GM12875 (cell line): Measurements from ENCODE around the gene HEMK1.

Experiments
- H3K4me3 ChIP-seq: one replicate; pipeline ENCODE4 v1.5.1; 2011; ENCODE audit warnings: low read depth, low read length, control low read depth
- CTCF ChIP-seq: IDR thresholded peaks from 2 replicates; pipeline ENCODE4 v1.5.1; 2011; ENCODE audit warnings: low read depth, mild to moderate bottlenecking, control low read depth, inconsistent platforms, low read length, moderate library complexity, borderline replicate concordance; ENCODE audit not compliant: insufficient read depth

HEMK1 gene

DNA sequence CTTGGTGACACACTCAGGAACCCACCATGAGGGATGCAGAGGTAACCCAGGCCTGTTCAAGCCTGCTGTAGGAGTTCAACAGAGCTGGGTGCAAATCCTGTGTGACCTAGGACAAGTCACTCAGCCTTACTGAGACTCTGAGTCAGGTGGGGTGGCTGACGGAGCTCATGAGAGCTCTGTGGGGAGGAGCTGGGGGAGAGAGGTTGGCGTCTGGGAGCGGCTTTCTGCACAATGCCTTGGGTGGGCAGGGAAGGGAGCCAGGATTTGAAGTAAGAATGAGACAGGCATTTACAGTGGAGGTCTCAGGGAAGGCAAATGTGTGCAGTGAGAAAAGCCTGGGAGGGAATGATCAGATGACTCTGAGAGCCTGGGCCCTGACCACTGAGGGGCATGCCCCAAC lies 20.1 kb upstream of the HEMK1 start:
- no peak overlapping the region for H3K4me3 ChIP-seq
- no peak for TF ChIP-seq CTCF

- H3K4me3 ChIP-seq, result no peak overlapping the region
- peak; percentile 76 for TF ChIP-seq CTCF
Observed at GRCh38 chr3:50550079-50550736, 19.1 kb upstream of the HEMK1 start.

- no peak for TF ChIP-seq CTCF
- H3K4me3 ChIP-seq, result no peak overlapping the region
Observed at GRCh38 chr3:50551054-50551659, 18.2 kb upstream of the HEMK1 start.

DNA sequence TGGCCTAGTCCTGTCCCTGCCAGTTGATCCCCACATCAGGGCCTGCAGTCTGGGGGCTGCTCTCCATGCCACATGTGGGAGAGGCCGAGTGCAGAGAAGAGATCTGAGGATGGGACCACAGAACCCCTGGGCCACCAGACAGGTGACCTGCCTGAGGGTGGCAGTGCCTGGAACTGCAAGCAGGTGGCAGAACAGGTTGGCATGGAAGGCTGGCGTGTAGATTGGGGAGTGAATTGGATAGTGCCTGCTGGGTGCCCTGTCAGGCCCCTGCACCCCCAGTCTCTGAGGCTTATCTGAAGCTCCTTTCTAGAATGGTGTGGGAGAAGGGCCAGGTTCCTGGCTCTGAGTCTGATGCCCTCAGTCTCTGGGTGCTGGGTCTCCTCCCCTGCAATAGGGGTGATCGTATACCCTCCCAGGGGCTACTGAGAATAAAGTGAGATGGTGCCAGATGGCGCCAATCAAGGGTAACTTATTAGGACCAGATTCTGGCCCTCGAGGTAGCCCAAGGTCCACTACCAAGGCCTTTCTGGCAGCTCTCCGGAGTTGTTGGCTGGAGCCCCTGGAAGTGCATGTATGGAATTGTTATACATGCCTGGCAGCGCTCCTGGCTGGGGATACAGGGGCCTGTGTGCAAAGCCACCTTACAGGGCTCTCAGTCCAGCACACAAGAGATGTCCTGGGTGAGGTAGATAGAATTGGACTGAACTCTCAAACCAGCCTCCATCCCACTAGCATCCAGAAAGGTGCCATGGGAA lies 17.5 kb upstream of the HEMK1 start:
- no peak overlapping the region for H3K4me3 ChIP-seq
- no peak for TF ChIP-seq CTCF

DNA sequence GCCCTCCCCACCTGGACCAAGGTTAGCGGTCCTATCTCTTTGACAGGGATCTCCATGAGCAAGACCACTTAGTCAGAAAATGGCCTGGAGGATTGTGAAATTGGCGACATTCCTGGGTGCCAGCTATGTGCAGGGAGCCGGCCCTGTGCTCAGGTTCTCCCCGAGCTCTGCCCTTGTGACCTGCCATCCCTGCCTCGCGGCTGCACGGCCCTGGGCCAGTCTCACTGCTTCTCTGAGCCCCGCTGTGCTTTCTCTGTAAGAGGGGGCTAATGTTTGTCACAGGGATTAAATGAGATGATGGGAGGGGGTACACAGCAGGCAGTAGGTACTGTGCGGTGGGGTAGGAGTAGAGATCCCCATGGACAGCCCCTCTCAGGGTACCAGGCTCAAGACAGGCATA lies 16.7 kb upstream of the HEMK1 start:
- no peak overlapping the region for H3K4me3 ChIP-seq
- no peak for TF ChIP-seq CTCF

GRCh38 chr3:50554553-50554952 lies 14.8 kb upstream of the HEMK1 start:
- TF ChIP-seq CTCF, result no peak
- no peak overlapping the region for H3K4me3 ChIP-seq
